Neural cell (in vitro differentiated cells): Measurements from ENCODE around the gene ANKRD28. TPM values are rescaled to one million over a fixed set of nuclear protein-coding genes. Genes with fewer than 3 reads are reported as not detected.
"Not testable (repeated sequence)": the region's sequence is repeated elsewhere in the genome, so short reads cannot be mapped to it uniquely, and the experiment has no call there.

Experiments used
- H2AFZ ChIP-seq: fragments of 200-600, 300-800 bp; sonication (generic), shearing (Covaris generic); 2 replicates; pipeline ENCODE4 v1.6.0; 2014; ENCODE audit warnings: low read depth, mild to moderate bottlenecking, antibody characterized with exemption, low read length, moderate library complexity
- H3F3A ChIP-seq: fragments of 200-600 bp; shearing (Covaris generic); 2 replicates; pipeline ENCODE4 v1.6.1; 2016; ENCODE audit warnings: mild to moderate bottlenecking, moderate library complexity, mixed read lengths, antibody characterized with exemption, low read length; ENCODE audit not compliant: insufficient read depth, poor library complexity, severe bottlenecking
- H3K27ac ChIP-seq: fragments of 200-600, 300-800 bp; sonication (generic), shearing (Covaris generic); 2 replicates; pipeline ENCODE4 v1.5.1; 2014; ENCODE audit warnings: mild to moderate bottlenecking, low read length, moderate library complexity
- H3K27me3 ChIP-seq: fragments of 300-800, 200-600 bp; sonication (generic), shearing (Covaris generic); 2 replicates; pipeline ENCODE4 v1.6.0; 2014; ENCODE audit warnings: mild to moderate bottlenecking, low read depth, low read length, moderate library complexity; ENCODE audit not compliant: insufficient read depth
- H3K36me3 ChIP-seq: fragments of 300-800, 200-600 bp; sonication (generic), shearing (Covaris generic); 2 replicates; pipeline ENCODE4 v1.5.1; 2014; ENCODE audit warnings: mild to moderate bottlenecking, antibody characterized with exemption, low read length, moderate library complexity; ENCODE audit not compliant: insufficient read depth
- H3K4me2 ChIP-seq: fragments of 300-800, 200-600 bp; sonication (generic), shearing (Covaris generic); 2 replicates; pipeline ENCODE4 v1.6.0; 2014; ENCODE audit warnings: mild to moderate bottlenecking, low read length
- H3K4me3 ChIP-seq: fragments of 300-800, 200-600 bp; sonication (generic), shearing (Covaris generic); 2 replicates; pipeline ENCODE4 v1.5.1; 2014; ENCODE audit warnings: mild to moderate bottlenecking, low read length, moderate library complexity
- H3K79me2 ChIP-seq: fragments of 200-600 bp; shearing (Covaris generic); replicated peaks from 2 replicates; pipeline ENCODE4 v1.6.0; 2014; ENCODE audit warnings: mild to moderate bottlenecking, low read length, moderate library complexity; ENCODE audit not compliant: insufficient read depth
- H3K9ac ChIP-seq: fragments of 300-800, 200-600 bp; sonication (generic), shearing (Covaris generic); 2 replicates; pipeline ENCODE4 v1.6.1; 2016; ENCODE audit warnings: mild to moderate bottlenecking, low read length, mixed read lengths
- H3K9me2 ChIP-seq: fragments of 200-600 bp; shearing (Covaris generic); 2 replicates; pipeline ENCODE4 v1.6.1; 2016; ENCODE audit warnings: mild to moderate bottlenecking, low read length, mixed read lengths; ENCODE audit not compliant: insufficient read depth
- H3K9me3 ChIP-seq: fragments of 200-600, 300-800 bp; sonication (generic), shearing (Covaris generic); 2 replicates; pipeline ENCODE4 v1.6.1; 2016; ENCODE audit warnings: mild to moderate bottlenecking, mixed run types, low read length, moderate library complexity, mixed read lengths
- H4K20me1 ChIP-seq: fragments of 200-600 bp; shearing (Covaris generic); 2 replicates; pipeline ENCODE4 v1.6.1; 2016; ENCODE audit warnings: mild to moderate bottlenecking, mixed run types; ENCODE audit not compliant: insufficient read depth
- CTCF ChIP-seq: fragments of 450-650 bp; IDR thresholded peaks from 2 replicates; pipeline ENCODE4 v1.5.1; 2014; ENCODE audit warnings: antibody characterized with exemption, mild to moderate bottlenecking, moderate library complexity; ENCODE audit not compliant: poor library complexity, severe bottlenecking
- EP300 ChIP-seq: fragments of 450-650 bp; conservative IDR thresholded peaks from 2 replicates; pipeline ENCODE4 v1.6.1; 2014; ENCODE audit warnings: antibody characterized with exemption, mild to moderate bottlenecking, moderate library complexity; ENCODE audit not compliant: poor library complexity, severe bottlenecking
- EZH2 ChIP-seq: fragments of 200-600, 300-800 bp; shearing (Covaris generic), sonication (generic); IDR thresholded peaks from 2 replicates; pipeline ENCODE4 v1.6.1; 2014; ENCODE audit warnings: antibody characterized with exemption, low read length, borderline replicate concordance, mild to moderate bottlenecking; ENCODE audit not compliant: insufficient read depth, poor library complexity, severe bottlenecking
- MXI1 ChIP-seq: fragments of 450-650 bp; conservative IDR thresholded peaks from 2 replicates; pipeline ENCODE4 v1.6.1; 2014; ENCODE audit warnings: antibody characterized with exemption, mild to moderate bottlenecking; ENCODE audit not compliant: poor library complexity, severe bottlenecking
- POLR2AphosphoS5 ChIP-seq: IDR thresholded peaks from 2 replicates; pipeline ENCODE4 v1.6.1; 2012
- RAD21 ChIP-seq: fragments of 450-650 bp; conservative IDR thresholded peaks from 2 replicates; pipeline ENCODE4 v1.6.1; 2014; ENCODE audit warnings: antibody characterized with exemption, mild to moderate bottlenecking, moderate library complexity
- REST ChIP-seq: IDR thresholded peaks from 2 replicates; pipeline ENCODE4 v1.6.1; 2012; ENCODE audit warnings: borderline replicate concordance
- SMC3 ChIP-seq: fragments of 450-650 bp; conservative IDR thresholded peaks from 2 replicates; pipeline ENCODE4 v1.6.1; 2014; ENCODE audit warnings: antibody characterized with exemption, mild to moderate bottlenecking, moderate library complexity; ENCODE audit not compliant: poor library complexity
- TAF1 ChIP-seq: IDR thresholded peaks from 2 replicates; pipeline ENCODE4 v1.6.1; 2012; ENCODE audit warnings: low read depth
- polyA plus RNA-seq: library from polyadenylated mRNA; depleted of rRNA; stranded (reverse); fragments of >200 nt; gene quantifications from 2 replicates; pipeline ENCODE4 v1.2.3, GENCODE V29; 2014

The ANKRD28 gene
- polyA plus RNA-seq, 1 donor from 2014 or later, result 101 TPM

- TF ChIP-seq EP300 (no peak), POLR2AphosphoS5 (no peak), EZH2 (no peak), RAD21 (no peak), SMC3 (no peak), TAF1 (no peak), CTCF (no peak), MXI1 (no peak), REST (no peak)
- no peak overlapping the region for H3K4me3 ChIP-seq
- H3K27ac ChIP-seq, result no peak overlapping the region
- no peaks in the 10 kb centered on the region for H3K9me2 ChIP-seq
- no peak overlapping the region for H3K9ac ChIP-seq
- H3K4me2 ChIP-seq, result no peak overlapping the region
- no peaks in the 10 kb centered on the region for H3K79me2 ChIP-seq
- H3F3A ChIP-seq, result no peaks in the 10 kb centered on the region
- H4K20me1 ChIP-seq, result no peaks in the 10 kb centered on the region
- H3K9me3 ChIP-seq, result no peaks in the 10 kb centered on the region
- no peaks in the 10 kb centered on the region for H3K36me3 ChIP-seq
- H3K27me3 ChIP-seq, result no peaks in the 10 kb centered on the region
- H2AFZ ChIP-seq, result no peak overlapping the region
Measured at GRCh38 chr3:15750143-15750542, 47.6 kb downstream of the ANKRD28 start.

GRCh38 chr3:15745896-15746295 lies 51.9 kb downstream of the ANKRD28 start:
- H3K9me2 ChIP-seq, H3F3A ChIP-seq, H3K4me3 ChIP-seq, H4K20me1 ChIP-seq, H3K9me3 ChIP-seq, H2AFZ ChIP-seq, H3K79me2 ChIP-seq, H3K27me3 ChIP-seq, H3K4me2 ChIP-seq, H3K36me3 ChIP-seq, H3K9ac ChIP-seq, H3K27ac ChIP-seq: not testable (repeated sequence)

- Histone ChIP-seq H3K9me2 (no peaks in the 10 kb centered on the region), H4K20me1 (no peaks in the 10 kb centered on the region), H3K27me3 (no peaks in the 10 kb centered on the region), H2AFZ (no peak overlapping the region), H3K9ac (no peak overlapping the region), H3K36me3 (no peaks in the 10 kb centered on the region), H3F3A (no peaks in the 10 kb centered on the region), H3K4me2 (no peak overlapping the region), H3K4me3 (no peak overlapping the region), H3K9me3 (no peaks in the 10 kb centered on the region), H3K79me2 (no peaks in the 10 kb centered on the region), H3K27ac (no peak overlapping the region)
- TF ChIP-seq TAF1 (no peak), EZH2 (no peak), POLR2AphosphoS5 (no peak), REST (no peak), RAD21 (no peak), EP300 (no peak), MXI1 (no peak), SMC3 (no peak), CTCF (no peak)
Measured at GRCh38 chr3:15744176-15744575, 53.6 kb downstream of the ANKRD28 start.
